ENCODE data around the gene SUN3.
A peak's percentile ranks its signal among the peaks of the same experiment; 100 is the strongest.

Gene SUN3

GRCh38 chr7:47942132-47942531 is 86.8 kb downstream of the SUN3 start:
- H3K27me3 ChIP-seq (replicated peaks; ENCODE audit: control insufficient read depth, insufficient read depth, low read length), result no peaks in the 10 kb centered on the region
- TF ChIP-seq CTCF (IDR thresholded peaks at IDR 0.05; ENCODE audit: insufficient read depth, low read length, poor library complexity, severe bottlenecking), result no peak
- H3K36me3 ChIP-seq (ENCODE audit: control insufficient read depth, insufficient read depth, low read length), result no peaks in the 10 kb centered on the region
- no peak for DNase-seq (ENCODE audit: extremely low read depth, insufficient read length)
- no peak overlapping the region for H3K4me3 ChIP-seq (replicated peaks; ENCODE audit: low read depth, low read length)

- TF ChIP-seq CTCF (IDR thresholded peaks at IDR 0.05; ENCODE audit: insufficient read depth, low read length, poor library complexity, severe bottlenecking), result no peak
- Histone ChIP-seq H3K4me3 (replicated peaks; ENCODE audit: low read depth, low read length) (no peak overlapping the region), H3K27me3 (replicated peaks; ENCODE audit: control insufficient read depth, insufficient read depth, low read length) (no peaks in the 10 kb centered on the region), H3K36me3 (ENCODE audit: control insufficient read depth, insufficient read depth, low read length) (no peaks in the 10 kb centered on the region)
- no peak for DNase-seq (ENCODE audit: extremely low read depth, insufficient read length)
Measured at GRCh38 chr7:47941136-47941844, 87.6 kb downstream of the SUN3 start.

GRCh38 chr7:47940088-47941013 is 88.6 kb downstream of the SUN3 start:
- no peak for DNase-seq (ENCODE audit: extremely low read depth, insufficient read length)
- H3K27me3 ChIP-seq (replicated peaks; ENCODE audit: control insufficient read depth, insufficient read depth, low read length), result no peaks in the 10 kb centered on the region
- H3K4me3 ChIP-seq (replicated peaks; ENCODE audit: low read depth, low read length), result no peak overlapping the region
- TF ChIP-seq CTCF (IDR thresholded peaks at IDR 0.05; ENCODE audit: insufficient read depth, low read length, poor library complexity, severe bottlenecking), result no peak
- H3K36me3 ChIP-seq (ENCODE audit: control insufficient read depth, insufficient read depth, low read length), result no peaks in the 10 kb centered on the region

- no peaks in the 10 kb centered on the region for H3K36me3 ChIP-seq (ENCODE audit: control insufficient read depth, insufficient read depth, low read length)
- TF ChIP-seq CTCF (IDR thresholded peaks at IDR 0.05; ENCODE audit: insufficient read depth, low read length, poor library complexity, severe bottlenecking), result no peak
- no peak overlapping the region for H3K4me3 ChIP-seq (replicated peaks; ENCODE audit: low read depth, low read length)
- H3K27me3 ChIP-seq (replicated peaks; ENCODE audit: control insufficient read depth, insufficient read depth, low read length), result no peaks in the 10 kb centered on the region
- no peak for DNase-seq (ENCODE audit: extremely low read depth, insufficient read length)
Measured at GRCh38 chr7:47939425-47940036, 89.4 kb downstream of the SUN3 start.

GRCh38 chr7:47938574-47939165 is 90.2 kb downstream of the SUN3 start:
- TF ChIP-seq CTCF (IDR thresholded peaks at IDR 0.05; ENCODE audit: insufficient read depth, low read length, poor library complexity, severe bottlenecking), result peak; percentile 26
- H3K27me3 ChIP-seq (replicated peaks; ENCODE audit: control insufficient read depth, insufficient read depth, low read length), result no peaks in the 10 kb centered on the region
- DNase-seq (ENCODE audit: extremely low read depth, insufficient read length), result peak; percentile 26

More at GRCh38 chr7:47938574-47939165, 90.2 kb downstream of the SUN3 start:
- H3K36me3 ChIP-seq (ENCODE audit: control insufficient read depth, insufficient read depth, low read length), result no peaks in the 10 kb centered on the region
- H3K4me3 ChIP-seq (replicated peaks; ENCODE audit: low read depth, low read length), result no peak overlapping the region

All from GM06990 (cell line).